ENCODE results near the gene PLD2. TPM values are rescaled to one million over a fixed set of nuclear protein-coding genes. Genes with fewer than 3 reads are reported as not detected.

The PLD2 gene
- total and polyA plus RNA-seq, 10 of the 15 experiments (the other 5 are each of a cell fraction or from before 2014, with no cell fraction given) = 0.71 to 16.5 (median 7.0) TPM

DNA sequence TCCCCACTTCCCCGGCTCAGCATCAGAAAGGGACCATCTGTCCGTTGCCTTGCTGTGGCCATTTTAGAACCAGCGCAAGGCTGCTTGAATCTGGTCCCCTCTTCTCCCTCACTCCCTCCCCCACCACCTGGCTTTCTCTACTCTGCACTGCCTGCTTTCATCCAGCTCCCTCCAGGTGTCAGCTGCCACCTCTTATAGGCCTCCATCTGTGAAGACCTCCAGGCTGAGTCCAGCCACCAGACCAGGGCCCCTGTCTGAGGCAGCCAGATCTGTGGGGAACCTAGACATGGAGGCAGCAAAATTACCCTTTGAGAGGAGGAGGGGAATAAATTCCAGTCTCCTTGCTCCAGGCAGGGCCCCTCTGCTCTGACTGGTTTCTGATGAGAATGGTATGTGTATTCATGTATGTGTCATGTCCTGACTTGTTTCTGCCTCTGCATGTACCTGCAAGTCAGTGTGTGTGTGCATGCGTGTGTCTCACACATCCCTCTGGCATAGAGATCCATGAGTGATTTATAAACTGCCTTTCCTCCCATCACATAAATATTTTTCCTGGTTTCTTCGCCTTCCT, 47.2 kb downstream of the PLD2 start:
- TF ChIP-seq HDAC6 (IDR thresholded peaks at IDR 0.05; ENCODE audit: unreplicated experiment) (no peak), ZNF274 (IDR thresholded peaks at IDR 0.05; ENCODE audit: insufficient read depth, insufficient read length) (no peak), JUNB (IDR thresholded peaks at IDR 0.05) (no peak), GABPA (IDR thresholded peaks at IDR 0.05; ENCODE audit: low read depth) (no peak), RAD51 (IDR thresholded peaks at IDR 0.05) (no peak), IRF5 (IDR thresholded peaks at IDR 0.05; ENCODE audit: borderline replicate concordance) (no peak), PAX5 (IDR thresholded peaks at IDR 0.05; ENCODE audit: borderline replicate concordance, low read depth, low read length) (no peak), STAT1 (conservative IDR thresholded peaks at IDR 0.05) (no peak), YBX1 (IDR thresholded peaks at IDR 0.05) (no peak), TBL1XR1 (IDR thresholded peaks at IDR 0.05; ENCODE audit: low read depth, low read length) (no peak), ZNF24 (IDR thresholded peaks at IDR 0.05) (no peak), ATF3 (IDR thresholded peaks at IDR 0.05; ENCODE audit: borderline replicate concordance, extremely low read depth, low read depth, low read length) (no peak), EGR1 (IDR thresholded peaks at IDR 0.05; ENCODE audit: borderline replicate concordance in 1 of 2, low read depth in 2 of 2, low read length in 2 of 2) (no peak), RELB (IDR thresholded peaks at IDR 0.05; ENCODE audit: low read depth) (no peak), POU2F2 (IDR thresholded peaks at IDR 0.05; ENCODE audit: borderline replicate concordance, low read depth, low read length) (no peak), TCF12 (IDR thresholded peaks at IDR 0.05; ENCODE audit: low read depth, low read length) (no peak), ZNF207 (IDR thresholded peaks at IDR 0.05; ENCODE audit: borderline replicate concordance) (no peak), BHLHE40 (IDR thresholded peaks at IDR 0.05; ENCODE audit: borderline replicate concordance in 1 of 2, low read depth in 2 of 2, low read length in 1 of 2) (no peak)
- TF ChIP-seq, protein P1, sequence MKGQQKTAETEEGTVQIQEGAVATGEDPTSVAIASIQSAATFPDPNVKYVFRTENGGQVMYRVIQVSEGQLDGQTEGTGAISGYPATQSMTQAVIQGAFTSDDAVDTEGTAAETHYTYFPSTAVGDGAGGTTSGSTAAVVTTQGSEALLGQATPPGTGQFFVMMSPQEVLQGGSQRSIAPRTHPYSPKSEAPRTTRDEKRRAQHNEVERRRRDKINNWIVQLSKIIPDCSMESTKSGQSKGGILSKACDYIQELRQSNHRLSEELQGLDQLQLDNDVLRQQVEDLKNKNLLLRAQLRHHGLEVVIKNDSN (IDR thresholded peaks at IDR 0.05; ENCODE audit: borderline replicate concordance, extremely low read length, insufficient read depth, low read depth, low read length) = no peak
- H3K27ac ChIP-seq (ENCODE audit: control insufficient read depth, insufficient read depth) = no peak overlapping the region
- H2AFZ ChIP-seq (ENCODE audit: control insufficient read depth, low read depth, low read length) = no peak overlapping the region
- SMC1A ChIA-PET (ENCODE audit: uncharacterized antibody, unreplicated experiment) = no interaction called here
- H3K9me3 ChIP-seq (replicated peaks; ENCODE audit: control insufficient read depth, insufficient read depth, low read length) = no peaks in the 10 kb centered on the region
- POLR2A ChIA-PET = no interaction called here
- BruUV-seq (replicated peaks) = no TSS peak
- no peak overlapping the region for H3K4me2 ChIP-seq (ENCODE audit: control insufficient read depth, insufficient read depth)
- intact Hi-C loops (cut with micrococcal nuclease; ENCODE audit: unreplicated experiment) (no loop called here), in situ Hi-C loops (cut with MboI) (no loop called here)
- no peaks in the 10 kb centered on the region; the same call in none of the 2 replicates for H3K79me2 ChIP-seq (ENCODE audit: control insufficient read depth, insufficient read depth, low read length)
- no peaks in the 10 kb centered on the region for H3K27me3 ChIP-seq (replicated peaks in 1 of 2; ENCODE audit: control insufficient read depth in 2 of 2, insufficient read depth in 2 of 2, low read length in 1 of 2)
- H3K4me3 ChIP-seq = no peak overlapping the region
- CTCF ChIA-PET = interaction anchor here (0.6 kb wide), 1 partner anchor 24 kb away, joined by 3 read pairs; no protein-coding TSS in a partner anchor
- WGBS (ENCODE audit: insufficient coverage, insufficient replicate concordance, low lambda C conversion rate, missing lambda C conversion rate) = 97% methylated on average over 5 of the region's 5 CpGs
- FAIRE-seq (no peak), ATAC-seq (no peak), DNase-seq (ENCODE audit: low read depth, low spot score) (no peak)
- H4K20me1 ChIP-seq (ENCODE audit: control insufficient read depth, insufficient read depth) = peaks cover 2% of the 10 kb centered on the region; the same call in 1 of the 2 replicates
- RAD21 ChIA-PET (ENCODE audit: unreplicated experiment) = no interaction called here
- H3K9ac ChIP-seq (ENCODE audit: control insufficient read depth, insufficient read depth, low read length) = no peak overlapping the region
- H3K36me3 ChIP-seq (ENCODE audit: control insufficient read depth in 2 of 2, insufficient read depth in 2 of 2, low read length in 1 of 2) = peaks cover 1 to 3% of the 10 kb centered on the region in 2 experiments; a peak in 2 of 4 replicates
- H3K4me1 ChIP-seq (ENCODE audit: control insufficient read depth, insufficient read depth, low read length) = no peaks in the 10 kb centered on the region
